ENCODE results near the gene TMC4.
"Not testable (repeated sequence)": the region's sequence is repeated elsewhere in the genome, so short reads cannot be mapped to it uniquely, and the experiment has no call there.

Gene TMC4

GRCh38 chr19:54186934-54187381, 14.0 kb upstream of the TMC4 start:
- Histone ChIP-seq H3K27ac (peak overlapping the region in 1 of 21 experiments; percentile 43), H3K4me3 (no peak overlapping the region)

- Histone ChIP-seq H3K27ac (peak overlapping the region in 1 of 21 experiments; percentile 43), H3K4me3 (no peak overlapping the region)
These were observed 13.4 kb upstream of the TMC4 start for GRCh38 chr19:54186351-54186750.

GRCh38 chr19:54183431-54183830, 10.5 kb upstream of the TMC4 start:
- H3K27ac ChIP-seq = no peak overlapping the region
- no peak overlapping the region for H3K4me3 ChIP-seq

- not testable (repeated sequence) for H3K27ac ChIP-seq, H3K4me3 ChIP-seq
These were observed 8.9 kb upstream of the TMC4 start for GRCh38 chr19:54181894-54182293.

GRCh38 chr19:54180691-54181091, 7.7 kb upstream of the TMC4 start:
- Histone ChIP-seq H3K4me3 (no peak overlapping the region), H3K27ac (no peak overlapping the region)

GRCh38 chr19:54179921-54180461, 7.0 kb upstream of the TMC4 start:
- Histone ChIP-seq H3K4me3 (no peak overlapping the region), H3K27ac (no peak overlapping the region)

GRCh38 chr19:54179262-54179852, 6.4 kb upstream of the TMC4 start:
- H3K4me3 ChIP-seq = no peak overlapping the region
- no peak overlapping the region for H3K27ac ChIP-seq

GRCh38 chr19:54178581-54179261, 5.8 kb upstream of the TMC4 start:
- H3K4me3 ChIP-seq = no peak overlapping the region
- H3K27ac ChIP-seq = no peak overlapping the region

GRCh38 chr19:54173951-54174834, 1.2 kb upstream of the TMC4 start:
- no peak overlapping the region for H3K4me3 ChIP-seq
- peak overlapping the region in 1 of 21 experiments; percentile 26 for H3K27ac ChIP-seq

- H3K4me3 ChIP-seq = peak overlapping the region in 2 of 7 experiments; percentile 36 to 37
- H3K27ac ChIP-seq = peak overlapping the region in 2 of 21 experiments; percentile 26 to 67
These were observed 369 bp upstream of the TMC4 start for GRCh38 chr19:54173359-54173699.

- peak overlapping the region in 1 of 7 experiments; percentile 10 for H3K4me3 ChIP-seq
- H3K27ac ChIP-seq = peak overlapping the region in 1 of 21 experiments; percentile 11
These were observed 1.1 kb downstream of the TMC4 start for GRCh38 chr19:54171736-54172431.

GRCh38 chr19:54169149-54169740, 3.7 kb downstream of the TMC4 start:
- no peak overlapping the region for H3K4me3 ChIP-seq
- H3K27ac ChIP-seq = no peak overlapping the region

- Histone ChIP-seq H3K27ac (no peak overlapping the region), H3K4me3 (no peak overlapping the region)
These were observed 4.6 kb downstream of the TMC4 start for GRCh38 chr19:54168174-54168917.

- Histone ChIP-seq H3K27ac (no peak overlapping the region), H3K4me3 (no peak overlapping the region)
These were observed 7.7 kb downstream of the TMC4 start for GRCh38 chr19:54165222-54165621.

- H3K4me3 ChIP-seq = peak overlapping the region in 3 of 7 experiments; percentile 1 to 11 (median 7)
- no peak overlapping the region for H3K27ac ChIP-seq
These were observed 8.4 kb downstream of the TMC4 start for GRCh38 chr19:54164369-54165068.

- peak overlapping the region in 2 of 21 experiments; percentile 26 to 37 for H3K27ac ChIP-seq
- peak overlapping the region in 5 of 7 experiments; percentile 18 to 49 (median 40) for H3K4me3 ChIP-seq
These were observed 10.1 kb downstream of the TMC4 start for GRCh38 chr19:54162884-54163283.

- peak overlapping the region in 2 of 21 experiments; percentile 26 to 37 for H3K27ac ChIP-seq
- H3K4me3 ChIP-seq = peak overlapping the region; percentile 18 to 49 (median 34)
These were observed 10.6 kb downstream of the TMC4 start for GRCh38 chr19:54162241-54162805.

Measured in skin epidermis (tissue), 12 donors.